BE2C (cell line): ENCODE measurements around the gene FOSL2.

Experiments
- DNase-seq: peaks from one replicate; pipeline ENCODE4 v3.0.0-alpha.2; 2020
- H3K27me3 ChIP-seq: fragments of 250-450 bp; sonication (Bioruptor Pico); 2 replicates; pipeline ENCODE4 v1.5.1; 2020; ENCODE audit warnings: mild to moderate bottlenecking
- H3K36me3 ChIP-seq: fragments of 250-450 bp; sonication (Bioruptor Pico); 2 replicates; pipeline ENCODE4 v1.5.1; 2020; ENCODE audit warnings: mild to moderate bottlenecking
- H3K4me1 ChIP-seq: fragments of 250-450 bp; sonication (Bioruptor Pico); 2 replicates; pipeline ENCODE4 v1.5.1; 2020
- H3K4me3 ChIP-seq: 2 replicates; pipeline ENCODE4 v1.5.1; 2011; ENCODE audit warnings: low read depth, low read length
- H3K9me3 ChIP-seq: fragments of 250-450 bp; sonication (Bioruptor Pico); 2 replicates; pipeline ENCODE4 v1.5.1; 2020
- TF ChIP-seq, protein P1 (sequence below): IDR thresholded peaks from 2 replicates; pipeline ENCODE4 v1.5.1; 2012; ENCODE audit warnings: mild to moderate bottlenecking, low read depth, low read length

FOSL2 gene

DNA sequence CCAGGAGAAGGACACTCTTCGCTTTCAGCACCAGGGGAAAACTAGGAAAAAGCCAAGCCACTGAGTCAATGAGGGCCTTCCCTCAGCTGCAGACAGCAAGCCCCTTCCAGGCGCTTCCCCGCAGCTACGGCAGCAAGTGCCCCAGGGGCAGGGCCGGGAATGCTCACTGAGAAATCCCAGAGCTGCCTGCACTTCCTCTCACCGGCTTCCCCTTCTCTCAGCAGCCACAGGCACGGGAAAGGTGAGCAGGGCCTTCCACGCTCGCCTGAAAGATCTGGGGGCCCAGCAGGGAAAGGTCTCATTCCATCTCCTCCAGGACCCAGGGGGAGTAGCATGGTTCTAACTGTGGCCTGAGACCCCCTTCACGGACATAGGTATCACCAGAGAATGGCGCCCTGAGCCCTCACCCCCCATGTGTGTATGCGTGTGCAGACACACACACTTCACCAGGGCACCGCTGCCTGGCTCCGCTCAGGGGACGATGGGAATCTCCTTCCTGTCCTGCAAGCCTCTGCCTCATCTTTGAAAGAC is 29.6 kb upstream of the FOSL2 start:
- no peak overlapping the region for H3K4me3 ChIP-seq
- H3K9me3 ChIP-seq = no peaks in the 10 kb centered on the region
- no peaks in the 10 kb centered on the region for H3K36me3 ChIP-seq
- H3K27me3 ChIP-seq = no peaks in the 10 kb centered on the region
- DNase-seq = no peak
- H3K4me1 ChIP-seq = peaks cover 33% of the 10 kb centered on the region
- TF ChIP-seq, protein P1, sequence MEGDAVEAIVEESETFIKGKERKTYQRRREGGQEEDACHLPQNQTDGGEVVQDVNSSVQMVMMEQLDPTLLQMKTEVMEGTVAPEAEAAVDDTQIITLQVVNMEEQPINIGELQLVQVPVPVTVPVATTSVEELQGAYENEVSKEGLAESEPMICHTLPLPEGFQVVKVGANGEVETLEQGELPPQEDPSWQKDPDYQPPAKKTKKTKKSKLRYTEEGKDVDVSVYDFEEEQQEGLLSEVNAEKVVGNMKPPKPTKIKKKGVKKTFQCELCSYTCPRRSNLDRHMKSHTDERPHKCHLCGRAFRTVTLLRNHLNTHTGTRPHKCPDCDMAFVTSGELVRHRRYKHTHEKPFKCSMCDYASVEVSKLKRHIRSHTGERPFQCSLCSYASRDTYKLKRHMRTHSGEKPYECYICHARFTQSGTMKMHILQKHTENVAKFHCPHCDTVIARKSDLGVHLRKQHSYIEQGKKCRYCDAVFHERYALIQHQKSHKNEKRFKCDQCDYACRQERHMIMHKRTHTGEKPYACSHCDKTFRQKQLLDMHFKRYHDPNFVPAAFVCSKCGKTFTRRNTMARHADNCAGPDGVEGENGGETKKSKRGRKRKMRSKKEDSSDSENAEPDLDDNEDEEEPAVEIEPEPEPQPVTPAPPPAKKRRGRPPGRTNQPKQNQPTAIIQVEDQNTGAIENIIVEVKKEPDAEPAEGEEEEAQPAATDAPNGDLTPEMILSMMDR = no peak

DNA sequence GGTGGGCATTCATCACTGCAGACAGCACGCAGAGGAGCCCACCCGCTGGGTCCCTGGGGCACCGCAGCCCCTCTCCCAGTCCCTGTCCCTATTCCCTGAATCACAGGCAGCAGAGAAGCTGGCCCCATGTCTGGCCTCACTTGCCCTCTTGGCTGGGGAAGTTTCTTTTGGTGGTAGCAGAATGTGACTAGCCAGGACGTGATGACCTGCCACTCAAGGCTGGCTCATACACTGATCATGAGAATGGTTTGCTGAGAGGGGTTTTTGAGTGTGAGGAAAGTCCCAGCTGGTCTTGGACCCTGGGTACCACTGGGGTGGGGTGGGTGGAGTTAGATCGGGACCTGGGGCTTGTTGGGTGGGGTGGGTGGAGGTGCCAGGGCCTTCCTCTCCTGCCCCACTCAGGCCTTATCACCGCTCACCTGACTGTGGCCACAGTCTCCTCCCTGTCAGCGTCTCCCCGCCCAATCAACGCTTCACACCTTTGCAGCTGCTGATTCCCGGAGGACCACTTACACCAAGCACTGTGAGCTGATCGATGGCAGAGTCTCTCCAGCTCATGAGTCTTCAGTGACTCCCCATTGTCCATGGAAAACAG is 28.9 kb upstream of the FOSL2 start:
- no peak for DNase-seq
- Histone ChIP-seq H3K36me3 (no peaks in the 10 kb centered on the region), H3K4me3 (no peak overlapping the region), H3K9me3 (no peaks in the 10 kb centered on the region), H3K4me1 (peaks cover 28% of the 10 kb centered on the region), H3K27me3 (no peaks in the 10 kb centered on the region)
- TF ChIP-seq, protein P1 = no peak

DNA sequence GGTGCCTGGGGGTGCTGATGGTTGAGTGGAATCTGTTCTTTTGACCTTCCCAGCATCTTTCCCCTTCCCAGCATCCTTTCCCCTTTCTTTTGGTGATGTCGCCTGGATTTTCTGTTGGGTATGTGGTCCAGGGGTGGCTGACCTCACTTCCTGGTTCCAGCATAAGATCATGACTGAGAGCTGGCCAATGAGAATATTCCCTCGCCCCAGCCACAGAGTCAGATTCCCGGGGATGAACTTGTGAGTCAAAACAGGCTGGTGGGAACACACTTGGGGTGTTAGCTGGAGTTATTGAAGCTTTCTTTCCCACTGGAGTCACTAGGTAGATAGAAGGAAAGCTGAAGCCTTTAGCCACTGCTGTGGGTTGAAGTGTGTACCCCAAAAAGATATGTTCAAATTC is 28.0 kb upstream of the FOSL2 start:
- Histone ChIP-seq H3K4me3 (no peak overlapping the region), H3K27me3 (no peaks in the 10 kb centered on the region), H3K9me3 (no peaks in the 10 kb centered on the region), H3K36me3 (no peaks in the 10 kb centered on the region), H3K4me1 (peaks cover 28% of the 10 kb centered on the region)
- TF ChIP-seq, protein P1 = no peak
- DNase-seq = no peak

DNA sequence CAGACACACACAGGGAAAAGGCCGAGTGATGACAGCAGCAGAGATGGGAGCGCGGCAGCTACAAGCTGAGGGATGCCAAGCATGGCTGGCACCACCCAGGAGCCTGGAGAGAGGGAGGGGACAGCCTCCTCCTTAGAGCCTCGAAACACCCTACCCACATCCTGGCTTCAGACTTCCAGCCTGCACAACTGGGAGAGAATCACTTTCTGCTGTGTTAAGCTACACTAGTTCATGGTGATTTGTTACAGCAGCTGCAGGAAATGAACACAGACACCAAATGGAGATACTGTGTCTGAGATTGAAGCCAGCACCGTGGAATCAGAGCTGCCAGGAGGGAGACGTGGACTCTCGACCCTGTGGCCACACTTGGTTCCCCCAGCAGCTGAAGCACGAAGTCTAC is 27.5 kb upstream of the FOSL2 start:
- TF ChIP-seq, protein P1 = no peak
- no peaks in the 10 kb centered on the region for H3K9me3 ChIP-seq
- no peaks in the 10 kb centered on the region for H3K36me3 ChIP-seq
- H3K4me1 ChIP-seq = peaks cover 28% of the 10 kb centered on the region
- no peaks in the 10 kb centered on the region for H3K27me3 ChIP-seq
- no peak for DNase-seq
- no peak overlapping the region for H3K4me3 ChIP-seq

DNA sequence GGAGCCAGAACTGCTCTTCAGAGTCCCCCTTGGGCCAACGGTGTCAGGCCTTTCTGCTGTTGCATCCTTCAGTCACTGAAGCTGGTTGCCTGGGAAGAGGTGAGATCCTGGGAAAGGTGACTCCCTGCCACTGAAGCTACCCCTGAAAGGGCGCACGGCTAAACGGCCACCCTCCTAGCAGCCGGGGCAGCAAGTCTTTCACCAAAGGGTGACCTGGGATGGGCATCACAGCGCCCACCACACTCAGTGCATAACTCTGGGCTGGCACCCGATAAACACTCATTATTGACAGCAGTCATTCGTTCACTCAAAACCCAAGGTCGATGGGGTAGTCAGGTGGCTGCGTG is 26.5 kb upstream of the FOSL2 start:
- peaks cover 20% of the 10 kb centered on the region for H3K4me1 ChIP-seq
- no peaks in the 10 kb centered on the region for H3K36me3 ChIP-seq
- H3K9me3 ChIP-seq = no peaks in the 10 kb centered on the region
- H3K4me3 ChIP-seq = no peak overlapping the region
- TF ChIP-seq, protein P1 = no peak
- H3K27me3 ChIP-seq = no peaks in the 10 kb centered on the region
- DNase-seq = no peak

DNA sequence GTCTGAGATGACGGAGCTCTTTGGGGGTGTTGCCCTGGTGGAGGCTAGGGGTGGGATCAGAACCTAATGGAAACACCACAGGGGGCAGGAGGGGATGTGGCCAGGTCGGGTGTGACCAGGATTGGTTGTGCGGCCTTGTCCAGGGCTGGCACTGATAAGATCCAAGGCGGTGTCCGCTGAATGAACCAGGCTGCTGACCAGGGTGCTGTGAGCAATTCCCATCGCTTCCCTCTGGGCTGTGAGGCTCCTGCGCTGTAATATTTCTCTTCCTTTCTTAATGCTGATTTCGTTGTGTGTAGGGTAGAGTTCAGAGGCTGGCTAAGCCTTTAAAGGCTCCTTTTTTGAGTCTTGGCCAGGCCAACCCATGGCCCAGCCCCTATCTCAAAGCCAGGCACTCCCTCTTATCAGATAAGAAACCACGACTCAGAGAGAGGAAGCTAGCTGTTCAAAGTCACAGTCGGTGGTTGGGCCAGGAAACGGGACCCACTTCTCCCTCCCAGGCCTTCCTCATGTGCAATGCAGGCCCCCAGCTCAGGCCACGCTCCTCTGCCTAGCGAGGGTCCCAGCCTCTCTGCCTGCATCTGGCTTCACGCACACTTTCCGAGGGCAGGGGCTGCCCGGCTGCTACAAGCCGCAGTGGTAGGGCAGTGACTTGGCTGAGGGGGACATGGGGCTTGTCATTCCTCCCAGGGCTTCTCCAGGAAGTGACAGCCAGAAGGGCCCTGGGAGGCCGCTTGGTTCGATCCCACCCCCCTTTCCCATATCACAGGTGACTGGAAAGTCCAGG is 26.0 kb upstream of the FOSL2 start:
- Histone ChIP-seq H3K36me3 (no peaks in the 10 kb centered on the region), H3K4me1 (peaks cover 17% of the 10 kb centered on the region), H3K9me3 (no peaks in the 10 kb centered on the region), H3K4me3 (no peak overlapping the region), H3K27me3 (no peaks in the 10 kb centered on the region)
- peak; percentile 41 for DNase-seq
- TF ChIP-seq, protein P1 = no peak
